Stimulated activated memory B cell treated with anti-CD40 and anti-IgM and Interleukin-4, amounts not matched to agents 10 μg/mL and 1 μg/mL and 100 μg/mL, for 72 hours (primary cell): Measurements from ENCODE around the gene RUNX2.
A peak's percentile ranks its signal among the peaks of the same experiment; 100 is the strongest.
"Not testable (repeated sequence)": the region's sequence is repeated elsewhere in the genome, so short reads cannot be mapped to it uniquely, and the experiment has no call there.

Experiments used
- ATAC-seq: fragments of 150-1000 bp; cut with Tn5 transposase; 2 replicates; pipeline ENCODE4 v1.10.0; 2021
- H3K27ac Mint-ChIP-seq: one replicate; pipeline ENCODE4 v1.8.0; 2022; ENCODE audit warnings: mild to moderate bottlenecking, mixed read lengths
- H3K27me3 Mint-ChIP-seq: one replicate; pipeline ENCODE4 v1.8.0; 2022; ENCODE audit warnings: mixed read lengths
- H3K36me3 Mint-ChIP-seq: one replicate; pipeline ENCODE4 v1.8.0; 2022; ENCODE audit warnings: mixed read lengths
- H3K4me1 Mint-ChIP-seq: one replicate; pipeline ENCODE4 v1.8.0; 2022; ENCODE audit warnings: mixed read lengths
- H3K4me3 Mint-ChIP-seq: one replicate; pipeline ENCODE4 v1.8.0; 2022; ENCODE audit warnings: mild to moderate bottlenecking, moderate library complexity, mixed read lengths
- H3K9me3 Mint-ChIP-seq: one replicate; pipeline ENCODE4 v1.8.0; 2022; ENCODE audit warnings: mixed read lengths

RUNX2 gene

DNA sequence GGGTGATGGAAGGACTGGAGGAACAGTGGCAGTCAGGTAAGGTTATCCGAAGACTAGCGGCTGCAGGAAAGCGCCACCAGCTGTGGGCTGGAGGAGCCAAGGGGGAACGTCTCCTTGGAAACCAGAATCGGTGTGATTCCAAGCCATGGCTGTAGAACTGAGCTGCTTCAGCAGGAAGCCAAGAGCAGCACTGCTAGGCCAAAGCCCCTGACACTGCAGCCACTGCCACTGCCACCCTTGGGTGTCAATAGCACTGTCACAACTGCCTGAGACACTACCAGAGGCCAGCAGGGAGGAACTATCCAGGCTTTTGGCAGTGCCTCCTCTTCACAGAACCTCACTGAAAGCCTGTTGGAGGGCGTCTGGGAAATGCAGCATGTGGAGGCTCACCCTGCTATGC is 339.2 kb downstream of the RUNX2 start:
- Mint-ChIP-seq H3K4me3 (no peak overlapping the region), H3K9me3 (no peaks in the 10 kb centered on the region), H3K27me3 (peaks cover 46% of the 10 kb centered on the region), H3K36me3 (no peaks in the 10 kb centered on the region), H3K27ac (no peak overlapping the region), H3K4me1 (peaks cover 31% of the 10 kb centered on the region)
- ATAC-seq = no peak

DNA sequence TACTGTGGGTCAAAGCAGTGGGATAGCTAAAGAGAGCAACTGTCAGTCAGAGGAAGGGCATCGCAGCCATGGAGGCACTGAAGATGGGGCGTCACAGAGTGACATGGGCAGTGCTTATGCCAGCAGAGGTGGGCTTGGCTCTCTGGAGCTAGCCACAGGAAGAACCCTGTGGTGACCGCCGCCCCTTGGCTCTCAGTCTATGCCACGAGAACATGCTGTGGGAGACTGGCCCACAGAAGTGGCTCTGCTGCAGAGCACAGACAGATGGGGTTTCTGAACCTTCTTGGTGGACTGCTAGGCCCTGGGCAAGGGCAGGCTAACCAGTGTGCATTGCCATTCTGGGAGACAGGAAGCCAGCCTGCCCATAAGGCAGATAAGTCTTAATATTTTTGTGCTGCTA is 339.6 kb downstream of the RUNX2 start:
- no peak for ATAC-seq
- no peak overlapping the region for H3K27ac Mint-ChIP-seq
- H3K27me3 Mint-ChIP-seq = peaks cover 41% of the 10 kb centered on the region
- H3K4me3 Mint-ChIP-seq = no peak overlapping the region
- peaks cover 27% of the 10 kb centered on the region for H3K4me1 Mint-ChIP-seq
- no peaks in the 10 kb centered on the region for H3K9me3 Mint-ChIP-seq
- H3K36me3 Mint-ChIP-seq = no peaks in the 10 kb centered on the region

DNA sequence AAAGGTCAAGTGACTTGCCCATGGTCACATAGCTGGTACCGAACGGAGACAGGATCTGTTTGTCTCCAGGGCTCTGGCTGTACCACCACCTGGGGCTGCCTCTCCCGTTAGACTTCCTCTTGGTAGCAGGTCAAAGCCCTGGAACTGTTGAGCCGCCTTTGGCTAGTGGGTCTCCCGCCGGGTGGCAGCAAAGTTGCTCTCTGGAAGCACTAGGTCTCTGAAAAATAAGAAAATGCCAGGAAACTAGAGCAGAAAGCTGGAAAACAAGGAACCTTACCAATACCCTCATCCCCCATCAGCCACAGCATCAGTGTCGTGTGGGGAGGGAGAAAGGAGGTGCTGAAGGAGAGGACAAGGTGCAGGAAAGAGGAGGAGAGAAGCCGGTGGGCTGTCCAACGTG is 340.6 kb downstream of the RUNX2 start:
- Mint-ChIP-seq H3K9me3 (no peaks in the 10 kb centered on the region), H3K36me3 (no peaks in the 10 kb centered on the region), H3K4me3 (no peak overlapping the region), H3K4me1 (peaks cover 23% of the 10 kb centered on the region), H3K27me3 (peaks cover 32% of the 10 kb centered on the region), H3K27ac (no peak overlapping the region)
- no peak for ATAC-seq

DNA sequence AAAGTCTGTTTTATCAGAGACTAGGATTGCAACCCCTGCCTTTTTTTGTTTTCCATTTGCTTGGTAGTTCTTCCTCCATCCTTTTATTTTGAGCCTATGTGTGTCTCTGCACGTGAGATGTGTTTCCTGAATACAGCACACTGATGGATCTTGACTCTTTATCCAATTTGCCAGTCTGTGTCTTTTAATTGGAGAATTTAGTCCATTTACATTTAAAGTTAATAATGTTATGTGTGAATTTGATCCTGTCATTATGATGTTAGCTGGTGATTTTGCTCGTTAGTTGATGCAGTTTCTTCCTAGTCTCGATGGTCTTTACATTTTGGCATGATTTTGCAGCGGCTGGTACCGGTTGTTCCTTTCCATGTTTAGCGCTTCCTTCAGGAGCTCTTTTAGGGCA is 345.0 kb downstream of the RUNX2 start:
- H3K36me3 Mint-ChIP-seq, H3K9me3 Mint-ChIP-seq, ATAC-seq, H3K27ac Mint-ChIP-seq, H3K4me3 Mint-ChIP-seq, H3K27me3 Mint-ChIP-seq: not testable (repeated sequence)
- H3K4me1 Mint-ChIP-seq = peaks cover 14% of the 10 kb centered on the region

DNA sequence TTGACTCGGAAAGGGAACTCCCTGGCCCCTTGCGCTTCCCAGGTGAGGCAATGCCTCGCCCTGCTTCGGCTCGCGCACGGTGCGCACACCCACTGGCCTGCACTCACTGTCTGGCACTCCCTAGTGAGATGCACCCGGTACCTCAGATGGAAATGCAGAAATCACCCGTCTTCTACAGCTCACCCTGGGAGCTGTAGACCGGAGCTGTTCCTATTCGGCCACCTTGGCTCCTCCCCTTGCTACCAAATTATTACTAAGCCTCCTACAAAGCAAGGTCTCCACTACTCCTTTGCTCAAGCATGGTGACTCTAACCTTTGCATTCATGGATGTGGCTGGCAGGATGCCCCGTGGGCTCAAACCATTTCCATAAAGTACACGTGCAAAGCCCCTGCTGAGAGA is 347.0 kb downstream of the RUNX2 start:
- H3K4me3 Mint-ChIP-seq, H3K36me3 Mint-ChIP-seq, H3K9me3 Mint-ChIP-seq, ATAC-seq, H3K27me3 Mint-ChIP-seq: not testable (repeated sequence)
- Mint-ChIP-seq H3K27ac (peak overlapping the region; percentile 8), H3K4me1 (peaks cover 27% of the 10 kb centered on the region)

DNA sequence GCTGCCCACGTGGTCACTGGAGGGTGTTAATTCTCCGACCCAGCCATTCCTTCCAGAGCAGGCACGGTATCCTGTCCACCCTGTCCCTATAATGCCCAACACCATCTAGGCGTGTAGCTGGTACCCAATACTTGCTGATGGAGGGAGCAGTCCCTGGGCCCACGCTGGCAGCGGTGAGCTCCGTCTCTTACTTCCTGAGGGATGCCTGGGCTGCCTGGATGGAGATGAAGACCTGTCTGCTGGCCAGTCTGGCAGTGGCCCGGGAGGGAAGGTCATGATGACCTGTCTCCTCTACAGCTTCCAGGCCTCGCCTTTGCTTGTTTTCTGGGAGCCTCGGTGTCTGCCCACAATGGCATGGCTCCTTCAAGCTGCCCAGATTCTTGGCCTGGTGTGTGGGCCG is 347.5 kb downstream of the RUNX2 start:
- Mint-ChIP-seq H3K27ac (peak overlapping the region; percentile 8), H3K4me1 (peaks cover 27% of the 10 kb centered on the region), H3K4me3 (no peak overlapping the region), H3K9me3 (peaks cover 6% of the 10 kb centered on the region), H3K36me3 (peaks cover 7% of the 10 kb centered on the region), H3K27me3 (no peaks in the 10 kb centered on the region)
- no peak for ATAC-seq

DNA sequence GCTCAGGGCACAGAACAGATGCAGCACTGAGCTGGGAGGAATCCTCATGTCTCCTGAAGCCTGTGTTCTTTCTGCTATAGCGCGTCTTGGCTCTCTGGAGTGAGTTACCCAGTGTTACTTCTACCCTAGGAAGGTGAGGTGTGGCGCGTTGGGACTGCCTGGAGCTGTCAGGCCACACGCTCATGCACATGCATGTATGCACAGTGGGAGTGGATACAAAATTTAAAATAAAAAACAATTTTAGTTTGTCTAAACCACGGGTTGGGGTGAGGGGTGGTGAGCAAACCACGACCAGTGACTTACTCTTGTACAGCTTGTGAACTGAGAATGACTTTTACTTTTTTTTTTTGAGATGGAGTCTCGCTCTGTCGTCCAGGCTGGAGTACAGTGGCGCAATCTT is 348.2 kb downstream of the RUNX2 start:
- no peaks in the 10 kb centered on the region for H3K27me3 Mint-ChIP-seq
- peaks cover 7% of the 10 kb centered on the region for H3K36me3 Mint-ChIP-seq
- ATAC-seq = no peak
- H3K4me1 Mint-ChIP-seq = peaks cover 27% of the 10 kb centered on the region
- H3K27ac Mint-ChIP-seq = no peak overlapping the region
- no peak overlapping the region for H3K4me3 Mint-ChIP-seq
- H3K9me3 Mint-ChIP-seq = peaks cover 6% of the 10 kb centered on the region

DNA sequence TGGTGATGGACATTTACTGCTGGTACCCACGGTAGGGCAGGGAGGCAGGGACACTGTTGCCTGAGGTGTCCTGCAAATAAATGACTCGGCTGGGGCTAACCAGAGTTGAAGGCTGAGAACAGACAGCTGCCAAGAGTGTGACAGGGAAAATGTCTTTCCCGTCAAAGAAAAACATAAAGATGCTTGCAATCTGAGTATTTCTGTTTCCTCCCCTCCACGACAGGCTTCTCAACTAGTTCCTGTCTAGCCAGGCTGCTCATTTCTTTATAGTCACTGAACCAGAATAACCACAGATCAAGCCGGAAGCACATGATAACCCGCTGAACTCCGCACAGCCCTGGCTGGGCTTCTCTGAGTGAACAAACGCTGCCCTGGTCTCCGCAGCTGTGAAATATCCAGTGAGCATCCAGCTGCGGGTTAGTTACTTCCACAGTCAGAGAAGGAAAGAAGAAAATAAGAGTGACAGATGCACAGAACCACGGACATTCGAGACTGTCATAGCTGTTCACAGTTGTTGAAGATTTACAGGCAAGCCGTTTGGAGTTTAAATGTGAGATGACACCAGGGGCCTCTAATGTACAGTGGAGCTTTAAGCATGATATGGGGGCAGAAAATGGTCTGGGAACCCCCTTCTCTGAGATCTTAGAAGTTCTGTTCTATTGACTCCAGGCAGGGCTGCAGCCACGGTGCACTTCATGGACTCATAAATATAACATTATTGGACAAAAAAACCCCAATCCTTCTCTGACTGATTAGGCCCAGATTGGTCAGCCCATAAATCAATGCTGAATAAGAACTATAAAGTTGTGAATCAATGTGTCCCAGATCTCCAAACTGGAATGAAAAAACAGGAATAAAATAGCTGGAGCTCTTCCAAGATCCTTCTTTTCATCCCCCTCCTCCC is 349.5 kb downstream of the RUNX2 start:
- peaks cover 7% of the 10 kb centered on the region for H3K36me3 Mint-ChIP-seq
- peak; percentile 87 for ATAC-seq
- peaks cover 36% of the 10 kb centered on the region for H3K4me1 Mint-ChIP-seq
- peak overlapping the region; percentile 83 for H3K27ac Mint-ChIP-seq
- peaks cover 9% of the 10 kb centered on the region for H3K9me3 Mint-ChIP-seq
- H3K4me3 Mint-ChIP-seq = peak overlapping the region; percentile 65
- H3K27me3 Mint-ChIP-seq = no peaks in the 10 kb centered on the region

DNA sequence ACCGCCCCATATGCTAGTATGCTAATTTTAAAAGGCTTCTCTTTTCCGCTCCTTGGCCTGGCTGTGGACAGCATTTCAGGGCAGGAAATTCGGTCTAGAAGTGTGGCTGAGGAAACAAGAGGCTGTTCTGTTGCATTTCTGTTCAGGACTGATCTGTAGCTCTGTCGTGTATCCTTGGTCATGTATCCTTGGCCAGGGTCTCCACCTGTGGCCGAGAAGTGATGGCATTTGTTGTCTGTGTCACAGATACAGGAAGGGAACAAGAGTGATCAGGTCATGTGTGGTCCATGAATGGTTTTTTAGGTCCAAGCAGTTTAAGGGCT is 350.1 kb downstream of the RUNX2 start:
- H3K4me1 Mint-ChIP-seq = peaks cover 36% of the 10 kb centered on the region
- no peak for ATAC-seq
- H3K27ac Mint-ChIP-seq = peak overlapping the region; percentile 83
- no peak overlapping the region for H3K4me3 Mint-ChIP-seq
- H3K27me3 Mint-ChIP-seq = no peaks in the 10 kb centered on the region
- peaks cover 7% of the 10 kb centered on the region for H3K36me3 Mint-ChIP-seq
- H3K9me3 Mint-ChIP-seq = peaks cover 9% of the 10 kb centered on the region

DNA sequence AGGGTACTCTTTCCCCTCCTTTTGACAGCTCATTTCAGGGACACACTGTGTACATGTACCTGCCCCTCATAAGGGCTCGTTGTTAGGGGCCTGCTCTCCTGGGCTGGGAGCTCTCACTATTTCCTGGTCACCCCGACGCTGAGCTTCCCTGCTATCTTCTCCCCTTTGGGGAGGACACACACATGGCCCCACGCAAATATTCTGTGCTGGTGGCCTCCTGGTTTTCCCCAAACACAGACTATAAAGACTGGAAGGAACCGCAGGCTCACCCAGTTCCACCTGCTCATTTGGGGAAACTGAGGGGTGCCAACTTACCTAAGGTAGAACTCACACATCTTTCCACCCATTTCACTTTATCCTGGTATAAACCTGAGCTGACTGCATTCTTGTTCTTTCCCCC is 351.0 kb downstream of the RUNX2 start:
- Mint-ChIP-seq H3K4me1 (peaks cover 36% of the 10 kb centered on the region), H3K27me3 (no peaks in the 10 kb centered on the region), H3K36me3 (peaks cover 7% of the 10 kb centered on the region), H3K9me3 (peaks cover 9% of the 10 kb centered on the region), H3K4me3 (no peak overlapping the region), H3K27ac (peak overlapping the region; percentile 74)
- ATAC-seq = no peak

DNA sequence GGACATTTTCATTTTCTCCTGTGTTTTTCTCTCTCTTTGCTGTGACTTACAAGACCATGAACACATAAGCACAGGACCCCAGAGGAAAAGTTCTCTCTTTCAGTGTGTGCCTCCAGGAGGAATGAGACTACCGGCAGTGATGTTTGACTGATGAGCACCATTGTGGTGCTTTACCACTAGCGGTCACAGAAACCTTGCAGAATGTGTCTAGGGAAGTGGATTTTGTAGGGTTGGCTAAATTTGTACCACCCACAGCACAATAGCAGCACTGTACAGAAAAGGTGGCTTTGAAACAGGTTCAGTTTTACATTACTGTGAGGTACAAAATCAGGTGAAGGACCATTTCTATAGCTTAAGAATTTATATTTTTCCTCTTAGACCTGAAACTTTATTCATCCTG is 351.5 kb downstream of the RUNX2 start:
- H3K4me1 Mint-ChIP-seq = peaks cover 36% of the 10 kb centered on the region
- H3K27me3 Mint-ChIP-seq = no peaks in the 10 kb centered on the region
- H3K36me3 Mint-ChIP-seq = peaks cover 7% of the 10 kb centered on the region
- peak overlapping the region; percentile 74 for H3K27ac Mint-ChIP-seq
- no peak for ATAC-seq
- peaks cover 9% of the 10 kb centered on the region for H3K9me3 Mint-ChIP-seq
- no peak overlapping the region for H3K4me3 Mint-ChIP-seq

DNA sequence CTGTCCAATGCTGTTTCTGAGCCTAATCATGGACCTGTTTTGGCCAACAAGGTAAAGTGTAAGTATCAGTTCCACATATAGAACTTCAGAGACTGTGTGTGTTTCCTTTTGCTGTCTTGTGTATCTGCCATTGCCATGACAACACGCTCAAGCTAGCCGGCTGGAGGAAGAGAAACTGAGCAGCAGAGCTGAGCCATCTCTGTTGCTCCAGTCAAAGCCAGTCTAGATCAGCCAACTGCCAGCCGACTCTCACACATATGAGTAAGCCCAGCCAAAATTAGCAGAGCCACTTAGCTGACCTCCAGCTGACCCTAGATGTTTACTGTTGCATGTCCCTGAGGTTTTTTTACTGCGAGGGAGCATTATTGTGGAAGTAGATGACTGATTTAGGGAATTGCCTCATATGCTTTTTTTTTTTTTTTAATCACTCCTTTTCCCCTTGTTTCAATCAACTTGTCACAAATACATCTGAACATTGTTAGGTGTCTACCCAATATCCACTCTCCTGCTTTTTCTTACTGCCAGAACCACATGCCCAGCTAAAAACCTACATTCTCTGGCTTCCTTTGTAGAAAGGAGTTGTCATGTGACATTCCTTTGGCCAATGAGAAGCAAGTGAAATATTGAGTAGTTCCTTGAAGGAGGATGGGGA is 353.9 kb downstream of the RUNX2 start:
- Mint-ChIP-seq H3K36me3 (peaks cover 7% of the 10 kb centered on the region), H3K27me3 (peaks cover 8% of the 10 kb centered on the region), H3K9me3 (peaks cover 11% of the 10 kb centered on the region), H3K4me3 (no peak overlapping the region), H3K27ac (peak overlapping the region; percentile 79), H3K4me1 (peaks cover 39% of the 10 kb centered on the region)
- ATAC-seq = peak; percentile 97

DNA sequence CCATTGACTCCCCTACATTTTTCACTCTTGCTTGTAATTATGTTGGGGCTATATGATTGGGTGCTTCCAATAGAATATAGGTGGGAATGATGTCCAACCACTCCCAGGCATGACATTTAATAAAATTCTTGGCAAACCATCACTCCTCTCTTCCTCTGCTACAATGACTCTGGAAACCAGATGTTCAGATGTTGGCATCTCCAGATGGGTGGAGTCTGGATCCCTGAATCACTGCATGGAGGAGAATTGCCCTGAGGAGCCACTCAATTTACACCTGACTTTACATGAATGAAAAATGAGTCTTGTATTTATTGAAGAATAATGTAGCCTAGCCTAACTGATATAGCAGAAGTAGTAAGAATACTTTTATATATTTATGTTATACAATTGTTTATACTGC is 356.3 kb downstream of the RUNX2 start:
- peaks cover 7% of the 10 kb centered on the region for H3K9me3 Mint-ChIP-seq
- H3K4me3 Mint-ChIP-seq = no peak overlapping the region
- no peak overlapping the region for H3K27ac Mint-ChIP-seq
- peaks cover 14% of the 10 kb centered on the region for H3K27me3 Mint-ChIP-seq
- ATAC-seq = no peak
- peaks cover 2% of the 10 kb centered on the region for H3K36me3 Mint-ChIP-seq
- peaks cover 33% of the 10 kb centered on the region for H3K4me1 Mint-ChIP-seq

DNA sequence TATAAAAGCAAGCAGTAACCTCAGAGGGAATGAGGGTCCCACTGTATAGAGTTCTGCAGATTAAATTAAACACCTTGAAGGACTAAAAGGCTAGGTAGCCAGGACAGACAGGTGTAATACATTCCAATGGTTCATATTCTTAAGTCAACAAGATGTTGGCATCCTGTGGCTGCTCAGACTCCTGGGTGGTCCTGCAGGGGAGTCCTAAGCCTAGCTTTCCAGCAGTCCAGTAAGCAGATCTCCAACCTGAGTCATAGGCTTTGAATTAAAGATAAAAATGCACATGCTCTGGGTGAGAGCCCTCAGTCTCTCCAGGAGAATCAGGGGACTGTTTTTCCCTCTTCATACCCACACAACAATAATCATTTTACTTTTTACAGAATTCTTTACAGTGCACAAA is 356.9 kb downstream of the RUNX2 start:
- Mint-ChIP-seq H3K36me3 (no peaks in the 10 kb centered on the region), H3K27ac (no peak overlapping the region), H3K4me1 (peaks cover 30% of the 10 kb centered on the region), H3K27me3 (peaks cover 19% of the 10 kb centered on the region), H3K4me3 (no peak overlapping the region), H3K9me3 (peaks cover 5% of the 10 kb centered on the region)
- no peak for ATAC-seq

DNA sequence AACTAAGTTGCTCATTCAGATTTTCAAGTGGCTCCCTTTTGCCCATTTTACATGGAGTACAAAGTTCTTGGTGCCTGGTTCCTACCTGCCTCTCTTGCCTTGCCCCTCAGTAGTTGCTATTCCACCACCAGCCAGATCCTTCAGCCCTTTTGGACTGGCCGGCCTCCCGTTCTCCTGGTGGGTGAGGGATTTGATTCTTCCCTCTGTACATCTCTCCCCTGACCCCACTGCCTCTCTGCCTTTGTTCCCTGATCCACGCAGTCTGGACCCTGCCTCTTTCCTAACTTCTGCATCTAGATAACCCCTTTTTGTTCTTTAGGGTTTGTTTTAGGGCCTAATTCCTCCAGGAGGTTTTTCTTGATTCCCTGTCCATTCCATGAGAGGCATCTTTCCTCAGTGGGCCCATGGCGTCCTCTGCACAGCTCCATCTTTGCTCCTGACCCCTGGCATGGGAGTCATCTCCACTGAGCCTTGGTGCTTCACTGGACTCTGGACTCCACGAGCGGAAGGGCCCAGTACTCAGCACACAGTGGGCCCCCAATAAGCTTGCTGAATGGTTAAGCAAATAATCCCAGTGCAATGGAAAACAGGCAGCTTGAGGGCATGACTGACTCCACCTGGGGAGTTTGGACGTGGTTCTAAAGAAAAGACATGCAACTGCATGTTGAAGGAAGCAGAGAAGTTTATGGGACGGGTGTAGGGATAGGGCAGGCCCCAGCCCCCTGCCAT is 358.9 kb downstream of the RUNX2 start:
- H3K9me3 Mint-ChIP-seq = peaks cover 5% of the 10 kb centered on the region
- ATAC-seq = peak; percentile 57
- H3K36me3 Mint-ChIP-seq = no peaks in the 10 kb centered on the region
- peaks cover 25% of the 10 kb centered on the region for H3K4me1 Mint-ChIP-seq
- H3K27me3 Mint-ChIP-seq = peaks cover 19% of the 10 kb centered on the region
- peak overlapping the region; percentile 4 for H3K4me3 Mint-ChIP-seq
- H3K27ac Mint-ChIP-seq = peak overlapping the region; percentile 83
